Measurements from ENCODE around the gene TMBIM4. TPM values are rescaled to one million over a fixed set of nuclear protein-coding genes. Genes with fewer than 3 reads are reported as not detected.

TMBIM4 gene
- total and polyA plus RNA-seq, 10 of the 15 experiments (the other 5 are each of a cell fraction or from before 2014, with no cell fraction given): 38.8 to 341 (median 82.8) TPM

DNA sequence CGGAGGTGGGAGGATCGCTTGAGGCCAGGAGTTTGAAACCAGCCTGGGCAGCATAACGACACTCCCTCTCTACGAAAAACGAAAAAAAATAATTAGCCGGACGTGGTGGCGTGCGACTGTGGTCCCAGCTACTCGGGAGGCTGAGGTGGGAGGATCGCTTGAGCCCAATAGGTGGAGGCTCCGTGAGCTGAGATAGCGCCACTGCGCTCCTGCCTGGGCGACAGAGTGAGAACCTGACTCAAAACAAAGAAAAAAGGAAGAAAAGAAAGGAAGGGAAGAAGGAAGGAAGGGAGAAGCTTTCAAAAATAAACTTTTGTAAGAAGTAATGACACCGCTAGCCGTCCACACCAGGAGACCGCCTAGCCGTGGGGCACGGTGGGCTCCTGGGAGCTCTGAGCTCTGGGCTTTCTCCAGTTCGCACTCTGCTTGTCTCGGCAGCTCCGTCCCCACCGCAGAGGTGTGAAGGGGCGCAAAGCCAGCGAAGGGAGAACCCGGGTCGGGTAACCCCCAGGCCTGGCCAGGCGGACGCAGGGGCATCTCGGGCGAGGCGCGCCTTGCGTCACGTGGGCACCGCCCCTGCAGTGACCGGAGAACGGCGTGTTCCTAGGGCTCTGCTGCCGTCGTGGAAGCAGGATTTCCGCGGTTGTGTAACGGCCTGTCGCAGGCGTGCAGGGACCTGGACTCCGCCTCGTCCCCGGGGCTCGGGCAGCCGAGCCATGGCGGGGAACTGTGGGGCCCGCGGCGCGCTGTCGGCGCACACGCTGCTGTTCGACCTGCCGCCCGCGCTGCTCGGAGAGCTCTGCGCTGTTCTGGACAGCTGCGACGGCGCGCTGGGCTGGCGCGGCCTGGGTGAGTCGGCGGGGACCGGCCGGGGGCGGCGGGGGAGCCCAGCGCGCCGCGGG lies 19.0 kb upstream of the TMBIM4 start, which contains the start of gene IRAK3 (continued):
- TF ChIP-seq ZNF687 (IDR thresholded peaks at IDR 0.05): peak; percentile 91
- TF ChIP-seq NBN (IDR thresholded peaks at IDR 0.05): 0 out of 2 replicates have a peak, but pooled peaks have one; percentile 36
- TF ChIP-seq BACH1 (IDR thresholded peaks at IDR 0.05; ENCODE audit: borderline replicate concordance): peak; percentile 51; the same call in 1 of the 2 replicates
- TF ChIP-seq YY1 (IDR thresholded peaks at IDR 0.05; ENCODE audit: low read depth, low read length): peak; percentile 68
- TF ChIP-seq BHLHE40 (IDR thresholded peaks at IDR 0.05; ENCODE audit: borderline replicate concordance in 1 of 2, low read depth in 2 of 2, low read length in 1 of 2): peak; percentile 46 to 82; a peak in 3 of 4 replicates
- peak; percentile 85 for TF ChIP-seq IKZF1 (conservative IDR thresholded peaks at IDR 0.05)
- TF ChIP-seq NRF1 (conservative IDR thresholded peaks at IDR 0.05; ENCODE audit: low read depth, low read length): no peak
- TF ChIP-seq RAD51 (IDR thresholded peaks at IDR 0.05): peak; percentile 68
- TF ChIP-seq, protein P1, sequence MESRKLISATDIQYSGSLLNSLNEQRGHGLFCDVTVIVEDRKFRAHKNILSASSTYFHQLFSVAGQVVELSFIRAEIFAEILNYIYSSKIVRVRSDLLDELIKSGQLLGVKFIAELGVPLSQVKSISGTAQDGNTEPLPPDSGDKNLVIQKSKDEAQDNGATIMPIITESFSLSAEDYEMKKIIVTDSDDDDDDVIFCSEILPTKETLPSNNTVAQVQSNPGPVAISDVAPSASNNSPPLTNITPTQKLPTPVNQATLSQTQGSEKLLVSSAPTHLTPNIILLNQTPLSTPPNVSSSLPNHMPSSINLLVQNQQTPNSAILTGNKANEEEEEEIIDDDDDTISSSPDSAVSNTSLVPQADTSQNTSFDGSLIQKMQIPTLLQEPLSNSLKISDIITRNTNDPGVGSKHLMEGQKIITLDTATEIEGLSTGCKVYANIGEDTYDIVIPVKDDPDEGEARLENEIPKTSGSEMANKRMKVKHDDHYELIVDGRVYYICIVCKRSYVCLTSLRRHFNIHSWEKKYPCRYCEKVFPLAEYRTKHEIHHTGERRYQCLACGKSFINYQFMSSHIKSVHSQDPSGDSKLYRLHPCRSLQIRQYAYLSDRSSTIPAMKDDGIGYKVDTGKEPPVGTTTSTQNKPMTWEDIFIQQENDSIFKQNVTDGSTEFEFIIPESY (IDR thresholded peaks at IDR 0.05): peak; percentile 84; the same call in 1 of the 2 replicates
- TF ChIP-seq GATAD2B (conservative IDR thresholded peaks at IDR 0.05; ENCODE audit: low read depth): 0 out of 2 replicates have a peak, but pooled peaks have one; percentile 70
- TF ChIP-seq CEBPB (IDR thresholded peaks at IDR 0.05; ENCODE audit: borderline replicate concordance in 1 of 2, low read depth in 2 of 2, low read length in 2 of 2): 0 out of 4 replicates have a peak, but pooled peaks of 1 of the 2 experiments have one; percentile 29
- TF ChIP-seq NR2F1 (conservative IDR thresholded peaks at IDR 0.05): peak; percentile 33; the same call in 1 of the 2 replicates
- no peak for TF ChIP-seq ZNF622 (IDR thresholded peaks at IDR 0.05)
- TF ChIP-seq MEF2A (IDR thresholded peaks at IDR 0.05; ENCODE audit: insufficient read depth, low read depth, low read length): no peak
- 0 out of 2 replicates have a peak, but pooled peaks have one; percentile 29 for TF ChIP-seq REST (IDR thresholded peaks at IDR 0.05; ENCODE audit: low read depth, low read length)
- no peak; the same call in 1 of the 2 replicates for TF ChIP-seq MAX (IDR thresholded peaks at IDR 0.05; ENCODE audit: low read depth, low read length)
- TF ChIP-seq NFXL1 (IDR thresholded peaks at IDR 0.05; ENCODE audit: borderline replicate concordance): no peak

Data from GM12878 (cell line).